NK-92 (cell line): ENCODE results near the gene TMEM86B.

Experiments used
- DNase-seq: peaks from one replicate; lab custom pipeline; 2025; ENCODE audit not compliant: unreplicated experiment; lab: John Stamatoyannopoulos, UW

TMEM86B gene

DNA sequence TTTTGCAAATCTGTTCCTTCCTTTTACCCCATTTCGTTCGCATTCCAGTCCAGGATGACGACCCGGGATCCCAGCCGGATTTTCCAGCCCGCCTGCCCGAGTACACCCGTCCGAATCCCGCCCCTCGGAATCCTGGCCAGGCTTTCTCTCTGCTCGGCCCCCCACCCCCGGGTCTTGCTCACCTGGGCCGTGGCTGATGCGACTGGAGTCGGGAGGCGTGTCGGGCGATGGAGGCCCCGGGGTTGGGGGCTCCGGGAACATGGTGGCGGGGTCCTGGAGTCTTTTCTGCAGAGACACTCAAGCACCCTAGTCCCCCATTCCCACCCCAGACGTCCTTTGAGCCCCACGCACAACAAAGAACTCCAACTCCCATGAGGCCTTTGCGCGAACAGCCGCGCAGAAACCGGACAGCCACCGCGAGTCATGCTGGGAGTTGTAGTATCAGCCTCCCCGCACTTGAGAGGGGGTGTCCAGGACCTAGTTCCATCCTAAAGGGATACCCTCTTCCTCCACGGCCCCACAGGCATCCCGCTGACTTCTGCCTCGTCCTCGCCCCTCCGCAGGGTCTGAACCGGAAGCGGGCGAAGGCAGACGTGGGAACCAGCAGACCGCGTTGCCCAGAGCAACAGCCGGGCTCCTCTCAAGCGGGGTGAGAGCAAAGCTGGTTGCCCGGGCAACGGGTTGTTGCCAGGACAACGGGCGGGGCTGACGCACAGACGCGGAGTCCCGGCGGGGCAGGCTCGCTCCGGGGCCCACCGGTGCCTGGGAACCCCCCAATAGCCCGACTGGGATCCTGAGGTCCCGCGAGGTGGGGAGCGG is 49.6 kb downstream of the TMEM86B start:
- DNase-seq, result peak; percentile 52
